HepG2 (cell line): ENCODE measurements around the gene NCF2. TPM values are rescaled to one million over a fixed set of nuclear protein-coding genes. Genes with fewer than 3 reads are reported as not detected.

Experiments used
- ATAC-seq: fragments of 200-7000 bp; cut with Tn5 transposase; 3 replicates; pipeline ENCODE4 v1.9.1; 2020; ENCODE audit warnings: mild to moderate bottlenecking, moderate library complexity
- BruUV-seq: library from RNA; stranded (reverse); fragments of 400-500 nt; replicated peaks from 2 replicates; lab custom pipeline; 2021; lab: Mats Ljungman, UMichigan
- CTCF ChIA-PET: fragments of 300-600 bp; formaldehyde crosslinking; extraction: SDS; loops from one replicate; lab custom pipeline; 2021; ENCODE audit warnings: low total read pairs, inconsistent platforms, low intra/inter-chr PET ratio; lab: Yijun Ruan, JAX
- POLR2A ChIA-PET: fragments of 350-600 bp; sonication (Branson Sonifier 250); formaldehyde crosslinking; loops from one replicate; lab custom pipeline; 2020; ENCODE audit warnings: antibody characterized with exemption, inconsistent platforms; lab: Yijun Ruan, JAX
- DNase-seq: peaks from one replicate; pipeline ENCODE4 v3.0.0-alpha.2; 2015; ENCODE audit warnings: low spot score
- FAIRE-seq: peaks from 3 replicates; lab custom pipeline; 2011; peaks lifted over from hg19 to GRCh38; lab: Jason Lieb, UNC
- H2AFZ ChIP-seq: one replicate; pipeline ENCODE4 v1.6.1; 2011; ENCODE audit warnings: low read length, inconsistent platforms
- H3K27ac ChIP-seq: fragments of 300-600 bp; 3 replicates; pipeline ENCODE4 v1.8.0; 2011; ENCODE audit warnings: mixed run types, mild to moderate bottlenecking, mixed read lengths, low read length, inconsistent platforms; ENCODE audit not compliant: insufficient read depth; ENCODE audit errors: extremely low read length
- H3K27me3 ChIP-seq, 2 experiments: fragments of 200-600 bp in 1 of 2; 2 replicates in 1 of 2; 3 replicates in 1 of 2; pipeline versions ENCODE4 v1.6.0 to v1.8.0; 2011; ENCODE audit warnings: low read length in 2 of 2, mild to moderate bottlenecking in 2 of 2, moderate library complexity in 2 of 2, inconsistent platforms in 1 of 2; ENCODE audit not compliant: insufficient read depth in 2 of 2, control insufficient read depth in 1 of 2
- H3K36me3 ChIP-seq, 2 experiments: fragments of 200-600 bp in 1 of 2; replicated peaks in 1 of 2; 2 replicates in 1 of 2; 3 replicates in 1 of 2; pipeline versions ENCODE4 v1.5.1 to v1.8.0; 2011; ENCODE audit warnings: low read length in 2 of 2, inconsistent platforms in 1 of 2; ENCODE audit not compliant: insufficient read depth in 2 of 2, control insufficient read depth in 1 of 2
- H3K4me1 ChIP-seq: 2 replicates; pipeline ENCODE4 v1.5.1; 2012; ENCODE audit warnings: low read length, inconsistent platforms; ENCODE audit not compliant: insufficient read depth
- H3K4me2 ChIP-seq: 2 replicates; pipeline ENCODE4 v1.6.0; 2011; ENCODE audit warnings: low read depth, low read length, inconsistent platforms
- H3K4me3 ChIP-seq, 3 experiments: fragments of 200-600 bp in 1 of 3; sonication (generic), shearing (Covaris generic) in 1 of 3; replicated peaks in 1 of 3; 2 replicates each; pipeline ENCODE4 v1.5.1; 2011 to 2016; ENCODE audit warnings: low read length in 3 of 3, inconsistent platforms in 2 of 3, low read depth in 2 of 3, mild to moderate bottlenecking in 2 of 3, control low read depth in 1 of 3, mixed read lengths in 1 of 3; ENCODE audit not compliant: insufficient read depth in 1 of 3
- H3K79me2 ChIP-seq: one replicate; pipeline ENCODE4 v1.6.1; 2011; ENCODE audit warnings: low read length, inconsistent platforms; ENCODE audit not compliant: insufficient read depth
- H3K9ac ChIP-seq: 2 replicates; pipeline ENCODE4 v1.6.0; 2011; ENCODE audit warnings: mild to moderate bottlenecking, low read depth, low read length, inconsistent platforms; ENCODE audit not compliant: insufficient read depth
- H3K9me3 ChIP-seq: 2 replicates; pipeline ENCODE4 v1.5.1; 2012; ENCODE audit warnings: mild to moderate bottlenecking, low read length
- H4K20me1 ChIP-seq: 2 replicates; pipeline ENCODE4 v1.6.0; 2011; ENCODE audit warnings: inconsistent platforms, mild to moderate bottlenecking, low read length, moderate library complexity; ENCODE audit not compliant: insufficient read depth
- ASH2L ChIP-seq: fragments of 300-600, 200-600 bp; sonication (generic); IDR thresholded peaks from 2 replicates; pipeline ENCODE4 v1.7.0; 2017; ENCODE audit warnings: low read depth, mild to moderate bottlenecking, moderate library complexity, mixed read lengths, low read length; ENCODE audit not compliant: insufficient read length
- CEBPB ChIP-seq: IDR thresholded peaks from 2 replicates; pipeline ENCODE4 v1.6.1; 2011; ENCODE audit warnings: low read depth, low read length, improper control_type of control experiment, borderline replicate concordance
- CEBPG ChIP-seq: IDR thresholded peaks from 2 replicates; pipeline ENCODE4 v1.6.1; 2016
- KLF13 ChIP-seq: sonication (generic); formaldehyde crosslinking; IDR thresholded peaks from 2 replicates; pipeline ENCODE4 v1.4.0; 2020; ENCODE audit warnings: mild to moderate bottlenecking, missing genetic modification reagents
- NFKB2 ChIP-seq: sonication (generic); formaldehyde crosslinking; IDR thresholded peaks from 2 replicates; pipeline ENCODE4 v1.4.0; 2020; ENCODE audit warnings: missing genetic modification reagents, borderline replicate concordance
- SIX1 ChIP-seq: sonication (generic); formaldehyde crosslinking; IDR thresholded peaks from 2 replicates; pipeline ENCODE4 v1.4.0; 2020; ENCODE audit warnings: missing genetic modification reagents, borderline replicate concordance
- TAF15 ChIP-seq: fragments of 200-400 bp; formaldehyde crosslinking; IDR thresholded peaks from one replicate; pipeline ENCODE4 v1.6.1; 2018; ENCODE audit warnings: mild to moderate bottlenecking, low read depth, low read length; ENCODE audit not compliant: poor library complexity, severe bottlenecking
- TEAD3 ChIP-seq: optimal IDR thresholded peaks from 2 replicates; pipeline ENCODE3; 2016; ENCODE audit warnings: borderline replicate concordance
- ZNF10 ChIP-seq: sonication (generic); formaldehyde crosslinking; IDR thresholded peaks from 2 replicates; pipeline ENCODE4 v1.4.0; 2020; ENCODE audit warnings: mild to moderate bottlenecking, low read depth, missing genetic modification reagents, borderline replicate concordance
- ZNF563 ChIP-seq: sonication (generic); formaldehyde crosslinking; IDR thresholded peaks from 2 replicates; pipeline ENCODE4 v1.8.0; 2022; ENCODE audit warnings: mild to moderate bottlenecking, moderate library complexity, missing genetic modification reagents
- ZNF652 ChIP-seq: IDR thresholded peaks from 2 replicates; pipeline ENCODE4 v1.6.1; 2016; ENCODE audit warnings: low read depth, borderline replicate concordance
- ZNF749 ChIP-seq: sonication (generic); formaldehyde crosslinking; IDR thresholded peaks from 2 replicates; pipeline ENCODE4 v1.8.0; 2022; ENCODE audit warnings: mild to moderate bottlenecking, missing genetic modification reagents, moderate library complexity, borderline replicate concordance
- ZNF879 ChIP-seq: sonication (generic); formaldehyde crosslinking; IDR thresholded peaks from 2 replicates; pipeline ENCODE4 v1.8.1; 2023; ENCODE audit warnings: missing genetic modification reagents
- WGBS: methylation state at CpG from one replicate; pipeline ENCODE4 v1.1.6; 2017; ENCODE audit warnings: low lambda C conversion rate; 5-methylcytosine and 5-hydroxymethylcytosine counted together
- in situ Hi-C: cut with HindIII; loops from 2 replicates; pipeline ENCODE4 v1.10.0; 2017; ENCODE audit warnings: low pct_unique_long_range_greater_than_20kb; ENCODE audit not compliant: extremely low pct_ligation_motif_present
- intact Hi-C: fragments of 100-400 bp; cut with micrococcal nuclease; formaldehyde crosslinking; loops from one replicate; pipeline ENCODE4 v1.10.0; 2022; ENCODE audit not compliant: unreplicated experiment
- polyA plus RNA-seq, 8 experiments: library from polyadenylated mRNA; depleted of rRNA in 3 of 8; stranded (reverse) in 7 of 8; unstranded in 1 of 8; fragments of >200 nt; fragmentation: Illumina TruSeq in 4 of 8; extraction: Trizol in 4 of 8; gene quantifications; 2 replicates each; pipeline versions ENCODE4 v1.2.1 to v1.2.3, GENCODE V29; 2011 to 2016; ENCODE audit warnings: low read depth in 4 of 8, missing spikeins in 1 of 8, mixed read lengths in 1 of 8; ENCODE audit not compliant: insufficient read depth in 1 of 8
- total RNA-seq, 5 experiments: library from RNA; depleted of rRNA; stranded (reverse); fragments of >200 nt; fragmentation: Illumina TruSeq; extraction: Trizol; gene quantifications; 2 replicates each; pipeline ENCODE4 v1.2.3, GENCODE V29; 2016; ENCODE audit warnings: low read depth in 1 of 5
- TF ChIP-seq, protein P1 (sequence below): sonication (generic); formaldehyde crosslinking; IDR thresholded peaks from 2 replicates; pipeline ENCODE4 v1.5.1; 2020; ENCODE audit warnings: mild to moderate bottlenecking, moderate library complexity, missing genetic modification reagents
- TF ChIP-seq, protein P2 (sequence below): IDR thresholded peaks from 2 replicates; pipeline ENCODE4 v1.4.0; 2020; ENCODE audit warnings: mild to moderate bottlenecking, missing genetic modification reagents

The NCF2 gene
- total and polyA plus RNA-seq, 2 of the 13 experiments (the other 11 are each of a cell fraction or from before 2014, with no cell fraction given), result 0.18 to 0.46 TPM

DNA sequence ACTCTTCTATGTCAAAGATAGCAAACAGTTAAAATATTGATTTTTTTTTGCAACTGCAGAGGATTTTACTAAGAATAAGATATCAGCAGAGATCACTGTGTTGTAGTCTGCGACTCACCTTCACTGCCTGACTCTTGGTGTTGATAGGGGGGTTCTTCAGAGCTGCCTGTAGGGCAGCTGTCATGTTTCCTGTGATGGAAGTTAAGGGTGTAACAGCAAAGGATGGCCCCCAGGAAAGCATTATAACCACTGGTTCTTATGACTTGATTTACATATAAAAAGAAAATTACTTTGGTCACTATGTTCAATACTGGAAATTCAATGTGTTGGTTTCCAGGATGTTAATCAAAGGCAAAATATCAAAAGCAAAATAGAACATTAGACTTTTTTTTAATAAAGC, 42.7 kb upstream of the NCF2 start:
- peak overlapping the region; percentile 25 to 97 (median 36); a peak in 4 of 6 replicates for H3K4me3 ChIP-seq
- in situ Hi-C loops, result no loop called here

DNA sequence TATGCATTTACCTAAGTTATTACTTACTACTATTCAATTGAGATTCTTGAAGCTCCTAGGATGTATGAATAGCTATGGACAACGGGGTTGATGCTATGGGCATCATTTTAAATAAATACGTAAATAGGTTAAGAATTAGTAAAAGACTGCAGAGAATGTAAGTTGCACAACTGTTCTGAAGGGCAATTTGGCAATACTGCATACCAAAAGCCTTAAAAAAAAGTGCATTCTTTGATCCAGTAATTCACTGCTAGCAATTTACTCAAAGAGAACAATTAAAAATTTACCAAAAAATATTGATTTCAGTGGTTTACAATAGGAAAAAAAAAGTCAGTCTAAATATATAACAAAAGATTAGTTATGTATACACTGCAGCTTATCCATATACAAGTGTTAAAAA, 41.9 kb upstream of the NCF2 start:
- H3K27me3 ChIP-seq, result no peaks in the 10 kb centered on the region; a peak in 1 of 5 replicates
- H3K4me2 ChIP-seq, result peak overlapping the region; percentile 70
- peaks cover 6 to 28% of the 10 kb centered on the region in 2 experiments for H3K36me3 ChIP-seq
- peak overlapping the region; percentile 84 for H3K27ac ChIP-seq
- in situ Hi-C loops (no loop called here), intact Hi-C loops (loop anchor here (10.0 kb wide), 1 partner anchor 53 kb away; no protein-coding TSS in a partner anchor)
- H3K9ac ChIP-seq, result no peak overlapping the region
- no peak for FAIRE-seq
- no TSS peak for BruUV-seq
- peaks cover 2% of the 10 kb centered on the region; the same call in 1 of the 2 replicates for H4K20me1 ChIP-seq
- H3K9me3 ChIP-seq, result no peaks in the 10 kb centered on the region
- POLR2A ChIA-PET, result no interaction called here
- peaks cover 40% of the 10 kb centered on the region for H3K4me1 ChIP-seq
- peak; percentile 44 for DNase-seq
- H3K79me2 ChIP-seq, result peaks cover 33% of the 10 kb centered on the region
- no peak for ATAC-seq
- CTCF ChIA-PET, result no interaction called here
- H3K4me3 ChIP-seq, result peak overlapping the region; percentile 25 to 97 (median 36); a peak in 4 of 6 replicates
- H2AFZ ChIP-seq, result no peak overlapping the region
- WGBS, result 50% methylated on average over 2 of the region's 2 CpGs
- TF ChIP-seq, protein P1, sequence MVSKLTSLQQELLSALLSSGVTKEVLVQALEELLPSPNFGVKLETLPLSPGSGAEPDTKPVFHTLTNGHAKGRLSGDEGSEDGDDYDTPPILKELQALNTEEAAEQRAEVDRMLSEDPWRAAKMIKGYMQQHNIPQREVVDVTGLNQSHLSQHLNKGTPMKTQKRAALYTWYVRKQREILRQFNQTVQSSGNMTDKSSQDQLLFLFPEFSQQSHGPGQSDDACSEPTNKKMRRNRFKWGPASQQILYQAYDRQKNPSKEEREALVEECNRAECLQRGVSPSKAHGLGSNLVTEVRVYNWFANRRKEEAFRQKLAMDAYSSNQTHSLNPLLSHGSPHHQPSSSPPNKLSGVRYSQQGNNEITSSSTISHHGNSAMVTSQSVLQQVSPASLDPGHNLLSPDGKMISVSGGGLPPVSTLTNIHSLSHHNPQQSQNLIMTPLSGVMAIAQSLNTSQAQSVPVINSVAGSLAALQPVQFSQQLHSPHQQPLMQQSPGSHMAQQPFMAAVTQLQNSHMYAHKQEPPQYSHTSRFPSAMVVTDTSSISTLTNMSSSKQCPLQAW, result no peak
- TF ChIP-seq TAF15 (no peak), KLF13 (CRISPR knock-in tag) (no peak), CEBPB (peak; percentile 90), TEAD3 (CRISPR knock-in tag) (peak; percentile 66), SIX1 (no peak), ZNF563 (no peak)
- TF ChIP-seq, protein P2, sequence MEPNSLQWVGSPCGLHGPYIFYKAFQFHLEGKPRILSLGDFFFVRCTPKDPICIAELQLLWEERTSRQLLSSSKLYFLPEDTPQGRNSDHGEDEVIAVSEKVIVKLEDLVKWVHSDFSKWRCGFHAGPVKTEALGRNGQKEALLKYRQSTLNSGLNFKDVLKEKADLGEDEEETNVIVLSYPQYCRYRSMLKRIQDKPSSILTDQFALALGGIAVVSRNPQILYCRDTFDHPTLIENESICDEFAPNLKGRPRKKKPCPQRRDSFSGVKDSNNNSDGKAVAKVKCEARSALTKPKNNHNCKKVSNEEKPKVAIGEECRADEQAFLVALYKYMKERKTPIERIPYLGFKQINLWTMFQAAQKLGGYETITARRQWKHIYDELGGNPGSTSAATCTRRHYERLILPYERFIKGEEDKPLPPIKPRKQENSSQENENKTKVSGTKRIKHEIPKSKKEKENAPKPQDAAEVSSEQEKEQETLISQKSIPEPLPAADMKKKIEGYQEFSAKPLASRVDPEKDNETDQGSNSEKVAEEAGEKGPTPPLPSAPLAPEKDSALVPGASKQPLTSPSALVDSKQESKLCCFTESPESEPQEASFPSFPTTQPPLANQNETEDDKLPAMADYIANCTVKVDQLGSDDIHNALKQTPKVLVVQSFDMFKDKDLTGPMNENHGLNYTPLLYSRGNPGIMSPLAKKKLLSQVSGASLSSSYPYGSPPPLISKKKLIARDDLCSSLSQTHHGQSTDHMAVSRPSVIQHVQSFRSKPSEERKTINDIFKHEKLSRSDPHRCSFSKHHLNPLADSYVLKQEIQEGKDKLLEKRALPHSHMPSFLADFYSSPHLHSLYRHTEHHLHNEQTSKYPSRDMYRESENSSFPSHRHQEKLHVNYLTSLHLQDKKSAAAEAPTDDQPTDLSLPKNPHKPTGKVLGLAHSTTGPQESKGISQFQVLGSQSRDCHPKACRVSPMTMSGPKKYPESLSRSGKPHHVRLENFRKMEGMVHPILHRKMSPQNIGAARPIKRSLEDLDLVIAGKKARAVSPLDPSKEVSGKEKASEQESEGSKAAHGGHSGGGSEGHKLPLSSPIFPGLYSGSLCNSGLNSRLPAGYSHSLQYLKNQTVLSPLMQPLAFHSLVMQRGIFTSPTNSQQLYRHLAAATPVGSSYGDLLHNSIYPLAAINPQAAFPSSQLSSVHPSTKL (CRISPR knock-in tag), result 0 out of 2 replicates have a peak, but pooled peaks have one; percentile 40

More for the DNA sequence above, 42.7 kb upstream of the NCF2 start:
- peak overlapping the region; percentile 70 for H3K4me2 ChIP-seq
- 35% methylated on average over 1 of the region's 1 CpG for WGBS
- no peak for TF ChIP-seq ZNF10
- peak; percentile 76; the same call in 1 of the 2 replicates for TF ChIP-seq ZNF652 (CRISPR knock-in tag)
- TF ChIP-seq ZNF879 (CRISPR knock-in tag), result no peak
- peak; percentile 2 for TF ChIP-seq ASH2L
- TF ChIP-seq ZNF749, result no peak
- no peak for TF ChIP-seq NFKB2 (CRISPR knock-in tag)
- no peak for TF ChIP-seq CEBPG
- intact Hi-C loops, result loop anchor here (10.0 kb wide), 1 partner anchor 52 kb away; no protein-coding TSS in a partner anchor
- ATAC-seq (no peak), FAIRE-seq (no peak), DNase-seq (no peak)
- H3K9me3 ChIP-seq, result no peaks in the 10 kb centered on the region
- ChIA-PET CTCF (interaction anchor here (1.2 kb wide), 1 partner anchor 283 kb away, joined by 3 read pairs; no protein-coding TSS in a partner anchor), POLR2A (no interaction called here)
- BruUV-seq, result no TSS peak
- peaks cover 2% of the 10 kb centered on the region; the same call in 1 of the 2 replicates for H4K20me1 ChIP-seq
- H3K79me2 ChIP-seq, result peaks cover 37% of the 10 kb centered on the region
- H3K27me3 ChIP-seq, result no peaks in the 10 kb centered on the region; a peak in 1 of 5 replicates
- peaks cover 6 to 22% of the 10 kb centered on the region in 2 experiments for H3K36me3 ChIP-seq
- no peak overlapping the region for H2AFZ ChIP-seq
- H3K4me1 ChIP-seq, result peaks cover 47% of the 10 kb centered on the region
- H3K27ac ChIP-seq, result peak overlapping the region; percentile 84
- peak overlapping the region; percentile 38 for H3K9ac ChIP-seq
